Hepatocyte (in vitro differentiated cells): ENCODE data around the gene MINK1. TPM values are rescaled to one million over a fixed set of nuclear protein-coding genes. Genes with fewer than 3 reads are reported as not detected.
A peak's percentile ranks its signal among the peaks of the same experiment; 100 is the strongest.

ENCODE experiments used
- DNase-seq: peaks from one replicate; pipeline ENCODE4 v3.0.0-alpha.2; 2016; ENCODE audit warnings: low spot score
- H2AFZ ChIP-seq: fragments of 200-600 bp; sonication (generic); 2 replicates; pipeline ENCODE4 v1.6.0; 2016; ENCODE audit warnings: antibody characterized with exemption, mild to moderate bottlenecking
- H3K27ac ChIP-seq: fragments of 200-600 bp; sonication (generic); 2 replicates; pipeline ENCODE4 v1.5.1; 2016; ENCODE audit warnings: mild to moderate bottlenecking
- H3K27me3 ChIP-seq: fragments of 200-600 bp; sonication (generic); 2 replicates; pipeline ENCODE4 v1.6.1; 2016
- H3K36me3 ChIP-seq: fragments of 200-600 bp; sonication (generic); replicated peaks from 2 replicates; pipeline ENCODE4 v1.5.1; 2016; ENCODE audit warnings: low read depth; ENCODE audit not compliant: insufficient read depth
- H3K4me1 ChIP-seq: fragments of 200-600 bp; sonication (generic); 2 replicates; pipeline ENCODE4 v1.5.1; 2016; ENCODE audit warnings: mild to moderate bottlenecking, moderate library complexity; ENCODE audit not compliant: insufficient read depth
- H3K4me2 ChIP-seq: fragments of 200-600 bp; sonication (generic); 2 replicates; pipeline ENCODE4 v1.6.0; 2016
- H3K4me3 ChIP-seq: fragments of 200-600 bp; sonication (generic); 2 replicates; pipeline ENCODE4 v1.5.1; 2016; ENCODE audit warnings: mild to moderate bottlenecking
- H3K79me2 ChIP-seq: fragments of 200-600 bp; sonication (generic); 2 replicates; pipeline ENCODE4 v1.6.0; 2017; ENCODE audit warnings: mild to moderate bottlenecking
- H3K9me2 ChIP-seq: fragments of 200-600 bp; sonication (generic); replicated peaks from 2 replicates; pipeline ENCODE4 v1.6.0; 2017; ENCODE audit warnings: mild to moderate bottlenecking; ENCODE audit not compliant: insufficient read depth
- H3K9me3 ChIP-seq: fragments of 200-600 bp; sonication (generic); 2 replicates; pipeline ENCODE4 v1.5.1; 2016; ENCODE audit warnings: low read depth, mild to moderate bottlenecking
- H4K20me1 ChIP-seq: fragments of 200-600 bp; sonication (generic); 2 replicates; pipeline ENCODE4 v1.6.0; 2016; ENCODE audit warnings: mild to moderate bottlenecking; ENCODE audit not compliant: insufficient read depth, poor library complexity, severe bottlenecking
- EZH2 ChIP-seq: fragments of 200-600 bp; sonication (generic); IDR thresholded peaks from 2 replicates; pipeline ENCODE4 v1.6.1; 2016; ENCODE audit warnings: antibody characterized with exemption, mild to moderate bottlenecking, borderline replicate concordance
- EZH2phosphoT487 ChIP-seq: fragments of 200-600 bp; sonication (generic); IDR thresholded peaks from one replicate; pipeline ENCODE4 v1.6.1; 2018; ENCODE audit warnings: antibody characterized with exemption, mild to moderate bottlenecking, low read depth, moderate library complexity; ENCODE audit not compliant: unreplicated experiment, severe bottlenecking
- WGBS: methylation state at CpG from one replicate; pipeline ENCODE4 v1.1.6; 2016; ENCODE audit warnings: low lambda C conversion rate; ENCODE audit errors: missing lambda C conversion rate; 5-methylcytosine and 5-hydroxymethylcytosine counted together
- polyA plus RNA-seq: library from polyadenylated mRNA; unstranded; fragments of >200 nt; fragmentation: Nextera tagmentation; extraction: Ambion mirVana; gene quantifications from 2 replicates; pipeline ENCODE4 v1.2.1, GENCODE V29; 2016
- total RNA-seq: library from RNA; depleted of rRNA; stranded (reverse); fragments of >200 nt; gene quantifications from 2 replicates; pipeline ENCODE4 v1.2.3, GENCODE V29; 2014
- TF ChIP-seq, protein P1 (sequence below): fragments of 200-600 bp; sonication (generic); IDR thresholded peaks from 2 replicates; pipeline ENCODE4 v1.5.1; 2016; ENCODE audit warnings: antibody characterized with exemption, mild to moderate bottlenecking; ENCODE audit not compliant: poor library complexity

The MINK1 gene
- total and polyA plus RNA-seq, 2 experiments from 2014 or later = 39.7 to 45.3 TPM

GRCh38 chr17:4795168-4795567, 38.0 kb upstream of the MINK1 start:
- Histone ChIP-seq H3K36me3 (no peaks in the 10 kb centered on the region), H3K4me2 (peak overlapping the region; percentile 69), H2AFZ (peak overlapping the region; percentile 90), H3K27ac (peak overlapping the region; percentile 84), H3K4me1 (peaks cover 7% of the 10 kb centered on the region), H3K9me3 (no peaks in the 10 kb centered on the region), H3K27me3 (no peaks in the 10 kb centered on the region), H3K4me3 (no peak overlapping the region), H3K9me2 (no peaks in the 10 kb centered on the region), H3K79me2 (peaks cover 16% of the 10 kb centered on the region), H4K20me1 (no peaks in the 10 kb centered on the region)
- TF ChIP-seq EZH2 = no peak
- TF ChIP-seq EZH2phosphoT487 = no peak
- DNase-seq = no peak
- WGBS = 96% methylated on average over 1 of the region's 1 CpG

DNA sequence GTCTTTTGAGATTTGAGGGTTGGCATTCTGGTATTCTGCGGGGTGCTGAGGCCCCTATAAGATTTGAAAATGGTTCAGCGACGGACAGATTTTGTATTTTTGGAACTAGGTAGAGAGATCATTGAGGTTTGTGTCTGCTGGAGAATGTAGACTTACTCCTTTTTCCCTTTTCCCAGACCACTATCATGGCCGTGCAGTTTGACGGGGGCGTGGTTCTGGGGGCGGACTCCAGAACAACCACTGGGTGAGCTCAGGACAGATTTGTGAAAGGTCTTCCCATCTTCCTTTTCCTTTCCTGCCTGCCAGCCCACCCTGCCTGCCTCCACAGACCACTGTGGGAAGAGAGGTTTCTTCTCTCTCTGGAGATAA, 36.6 kb upstream of the MINK1 start:
- peak; percentile 63 for DNase-seq
- H3K4me1 ChIP-seq = peaks cover 4% of the 10 kb centered on the region
- peak overlapping the region; percentile 77 for H3K4me2 ChIP-seq
- H2AFZ ChIP-seq = peak overlapping the region; percentile 74
- H3K79me2 ChIP-seq = peaks cover 16% of the 10 kb centered on the region
- peak overlapping the region; percentile 67 for H3K4me3 ChIP-seq
- no peaks in the 10 kb centered on the region for H3K9me2 ChIP-seq
- no peaks in the 10 kb centered on the region for H3K36me3 ChIP-seq
- 1% methylated on average over 7 of the region's 7 CpGs for WGBS
- H4K20me1 ChIP-seq = no peaks in the 10 kb centered on the region
- no peaks in the 10 kb centered on the region for H3K27me3 ChIP-seq
- TF ChIP-seq EZH2 (no peak), EZH2phosphoT487 (no peak)
- TF ChIP-seq, protein P1, sequence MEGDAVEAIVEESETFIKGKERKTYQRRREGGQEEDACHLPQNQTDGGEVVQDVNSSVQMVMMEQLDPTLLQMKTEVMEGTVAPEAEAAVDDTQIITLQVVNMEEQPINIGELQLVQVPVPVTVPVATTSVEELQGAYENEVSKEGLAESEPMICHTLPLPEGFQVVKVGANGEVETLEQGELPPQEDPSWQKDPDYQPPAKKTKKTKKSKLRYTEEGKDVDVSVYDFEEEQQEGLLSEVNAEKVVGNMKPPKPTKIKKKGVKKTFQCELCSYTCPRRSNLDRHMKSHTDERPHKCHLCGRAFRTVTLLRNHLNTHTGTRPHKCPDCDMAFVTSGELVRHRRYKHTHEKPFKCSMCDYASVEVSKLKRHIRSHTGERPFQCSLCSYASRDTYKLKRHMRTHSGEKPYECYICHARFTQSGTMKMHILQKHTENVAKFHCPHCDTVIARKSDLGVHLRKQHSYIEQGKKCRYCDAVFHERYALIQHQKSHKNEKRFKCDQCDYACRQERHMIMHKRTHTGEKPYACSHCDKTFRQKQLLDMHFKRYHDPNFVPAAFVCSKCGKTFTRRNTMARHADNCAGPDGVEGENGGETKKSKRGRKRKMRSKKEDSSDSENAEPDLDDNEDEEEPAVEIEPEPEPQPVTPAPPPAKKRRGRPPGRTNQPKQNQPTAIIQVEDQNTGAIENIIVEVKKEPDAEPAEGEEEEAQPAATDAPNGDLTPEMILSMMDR = no peak
- no peaks in the 10 kb centered on the region for H3K9me3 ChIP-seq
- peak overlapping the region; percentile 74 for H3K27ac ChIP-seq

DNA sequence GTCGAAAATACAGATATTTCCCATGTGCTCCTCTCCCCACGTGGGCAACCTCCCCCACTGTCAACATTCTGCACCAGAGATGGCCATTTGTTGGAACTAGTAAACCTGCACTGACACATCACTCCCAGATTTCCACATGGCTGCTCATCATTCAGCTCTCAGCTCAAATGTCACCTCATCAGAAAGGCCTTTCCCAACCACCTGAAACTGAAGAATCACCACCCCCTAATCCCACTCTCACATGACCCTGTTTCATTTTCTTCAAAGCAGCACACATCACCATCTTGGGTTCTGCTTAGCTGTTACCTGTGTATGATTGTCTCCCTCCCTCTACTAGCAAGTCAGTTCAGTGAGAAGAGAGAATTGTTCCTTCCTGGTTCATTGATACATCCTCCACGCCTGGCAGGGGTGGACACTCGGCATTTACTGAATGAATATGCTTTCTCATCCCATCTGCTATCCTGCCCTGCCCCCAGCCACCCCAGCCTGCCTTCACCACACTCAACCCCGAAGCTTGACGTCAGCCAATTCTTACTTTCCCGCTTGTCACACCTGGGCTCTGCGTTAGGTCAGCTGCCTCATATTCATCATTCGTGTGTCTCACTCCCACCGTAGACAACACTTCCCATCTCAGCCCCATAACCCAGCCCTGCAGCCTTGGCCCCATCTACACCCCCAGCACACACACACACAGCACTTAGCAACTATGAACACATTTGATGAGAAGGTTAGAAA, 32.5 kb upstream of the MINK1 start:
- Histone ChIP-seq H3K27ac (no peak overlapping the region), H3K36me3 (no peaks in the 10 kb centered on the region), H3K27me3 (no peaks in the 10 kb centered on the region), H3K4me2 (no peak overlapping the region), H3K79me2 (peaks cover 16% of the 10 kb centered on the region), H3K9me2 (no peaks in the 10 kb centered on the region), H3K9me3 (no peaks in the 10 kb centered on the region), H2AFZ (no peak overlapping the region), H3K4me1 (peaks cover 4% of the 10 kb centered on the region), H3K4me3 (no peak overlapping the region), H4K20me1 (no peaks in the 10 kb centered on the region)
- no peak for DNase-seq
- WGBS = 76% methylated on average over 10 of the region's 10 CpGs
- TF ChIP-seq EZH2phosphoT487 (no peak), EZH2 (no peak)
- TF ChIP-seq, protein P1 = no peak

DNA sequence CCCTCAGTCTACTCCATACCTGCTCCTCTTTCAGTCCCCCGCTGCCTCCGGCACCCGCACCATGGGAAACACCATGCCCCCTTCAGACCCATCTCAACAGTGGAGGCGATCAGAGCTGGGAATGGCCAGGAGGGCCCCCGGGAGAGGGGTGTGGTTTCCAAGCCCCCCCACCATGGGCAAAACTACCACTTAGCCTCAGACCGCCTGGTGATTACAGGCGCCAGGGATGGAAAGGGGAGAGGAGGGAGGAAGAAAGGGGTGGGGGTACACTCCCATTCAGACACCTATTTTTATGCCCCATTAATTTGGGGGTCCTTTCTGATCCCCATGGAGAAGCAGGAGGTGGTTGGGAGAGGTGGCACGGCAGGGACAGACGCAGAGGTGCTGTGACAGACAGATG, 30.9 kb upstream of the MINK1 start, which contains the start of gene C17orf114:
C17orf114 (minus strand) TSS at position 101 of the 400 bp plus-strand sequence.
- no peak within 1 kb of the TSS for H3K27ac ChIP-seq
- H3K9me2 ChIP-seq = no peaks in the 10 kb centered on the region
- DNase-seq = no peak
- no peaks in the 10 kb centered on the region for H4K20me1 ChIP-seq
- H3K27me3 ChIP-seq = no peaks in the 10 kb centered on the region
- WGBS = 92% methylated on average over 9 of the region's 9 CpGs
- no peak within 1 kb of the TSS for H3K4me2 ChIP-seq
- H3K4me1 ChIP-seq = no peaks in the 10 kb centered on the region
- H3K9me3 ChIP-seq = no peaks in the 10 kb centered on the region
- H3K4me3 ChIP-seq = no peak within 1 kb of the TSS
- H3K36me3 ChIP-seq = no peaks in the 10 kb centered on the region
- no peak within 1 kb of the TSS for H2AFZ ChIP-seq
- TF ChIP-seq, protein P1 = no peak
- TF ChIP-seq EZH2phosphoT487 = no peak
- TF ChIP-seq EZH2 = no peak
- peaks cover 6% of the 10 kb centered on the region for H3K79me2 ChIP-seq
